ENCODE results near the gene CDT1.

CDT1 gene

DNA sequence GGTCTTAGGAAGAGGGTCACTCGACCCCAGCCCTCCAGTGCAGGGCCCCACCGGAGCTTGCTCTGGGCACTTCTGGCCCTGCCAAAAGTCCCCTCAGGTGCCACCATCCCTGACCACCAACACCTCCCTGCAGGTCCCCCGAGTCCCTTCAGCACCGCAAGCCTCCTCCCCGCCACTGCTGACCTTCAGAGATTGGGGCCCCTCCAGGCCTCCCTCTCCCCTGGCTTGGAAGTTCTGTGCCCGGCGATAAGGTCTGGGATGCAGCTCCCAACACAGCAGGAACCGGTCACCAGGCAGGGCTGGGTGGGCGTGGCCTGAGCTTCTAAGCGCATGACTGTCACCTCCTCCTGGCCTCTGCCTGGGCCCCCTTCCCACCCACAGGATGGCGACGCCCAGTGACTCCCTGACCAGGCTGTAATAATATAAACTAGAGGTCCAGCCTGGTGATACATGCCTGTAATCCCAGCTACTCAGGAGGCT lies 29.7 kb upstream of the CDT1 start:
- no peak overlapping the region for H3K4me3 ChIP-seq (ENCODE audit: low read length)
- DNase-seq (ENCODE audit: low read depth), result no peak
- TF ChIP-seq, protein P1, sequence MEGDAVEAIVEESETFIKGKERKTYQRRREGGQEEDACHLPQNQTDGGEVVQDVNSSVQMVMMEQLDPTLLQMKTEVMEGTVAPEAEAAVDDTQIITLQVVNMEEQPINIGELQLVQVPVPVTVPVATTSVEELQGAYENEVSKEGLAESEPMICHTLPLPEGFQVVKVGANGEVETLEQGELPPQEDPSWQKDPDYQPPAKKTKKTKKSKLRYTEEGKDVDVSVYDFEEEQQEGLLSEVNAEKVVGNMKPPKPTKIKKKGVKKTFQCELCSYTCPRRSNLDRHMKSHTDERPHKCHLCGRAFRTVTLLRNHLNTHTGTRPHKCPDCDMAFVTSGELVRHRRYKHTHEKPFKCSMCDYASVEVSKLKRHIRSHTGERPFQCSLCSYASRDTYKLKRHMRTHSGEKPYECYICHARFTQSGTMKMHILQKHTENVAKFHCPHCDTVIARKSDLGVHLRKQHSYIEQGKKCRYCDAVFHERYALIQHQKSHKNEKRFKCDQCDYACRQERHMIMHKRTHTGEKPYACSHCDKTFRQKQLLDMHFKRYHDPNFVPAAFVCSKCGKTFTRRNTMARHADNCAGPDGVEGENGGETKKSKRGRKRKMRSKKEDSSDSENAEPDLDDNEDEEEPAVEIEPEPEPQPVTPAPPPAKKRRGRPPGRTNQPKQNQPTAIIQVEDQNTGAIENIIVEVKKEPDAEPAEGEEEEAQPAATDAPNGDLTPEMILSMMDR (IDR thresholded peaks at IDR 0.05; ENCODE audit: insufficient read depth, low read depth, low read length, missing control alignments), result no peak

DNA sequence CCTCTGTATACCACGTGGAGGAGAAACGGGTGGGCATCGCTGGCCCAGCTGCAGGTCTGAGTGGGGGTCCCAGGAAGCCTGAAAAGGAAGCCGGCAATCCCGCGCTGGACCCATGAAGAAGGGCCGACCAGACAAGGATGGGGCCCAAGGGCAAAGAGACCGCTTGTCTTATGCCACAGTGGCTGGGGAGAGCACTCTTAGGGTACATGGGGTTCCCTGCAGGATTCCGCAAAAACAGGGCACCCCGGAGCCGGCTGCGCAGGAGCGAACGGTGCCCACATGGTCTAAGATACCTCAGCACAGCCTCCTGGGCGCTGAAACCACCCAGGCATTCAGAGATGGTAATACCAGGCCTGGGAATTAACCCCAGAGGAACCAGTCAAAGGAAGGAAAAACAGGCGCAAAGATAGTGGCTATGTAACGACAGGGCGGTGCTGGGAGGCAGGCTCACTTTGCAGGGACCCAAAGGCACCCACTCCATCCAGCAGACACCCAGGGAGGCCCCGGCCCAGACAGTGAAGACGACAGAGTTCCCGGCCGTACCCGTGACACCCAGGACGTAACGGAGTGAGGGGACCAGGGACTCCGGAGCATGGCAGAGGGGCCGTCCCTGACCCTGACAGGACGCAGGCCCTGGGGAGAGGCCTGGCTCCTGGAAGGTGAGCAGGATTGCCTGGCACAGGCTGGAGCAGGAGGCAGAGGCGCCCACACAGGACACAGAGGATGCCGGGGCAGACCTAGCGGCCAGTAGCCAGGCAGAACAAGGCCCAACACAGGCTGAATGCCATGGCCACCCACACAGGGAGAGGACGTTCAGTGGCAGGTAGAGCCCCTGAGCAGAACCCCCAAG lies 28.8 kb upstream of the CDT1 start:
- DNase-seq (ENCODE audit: low read depth), result no peak
- H3K4me3 ChIP-seq (ENCODE audit: low read length), result no peak overlapping the region
- TF ChIP-seq, protein P1 (IDR thresholded peaks at IDR 0.05; ENCODE audit: insufficient read depth, low read depth, low read length, missing control alignments), result no peak

DNA sequence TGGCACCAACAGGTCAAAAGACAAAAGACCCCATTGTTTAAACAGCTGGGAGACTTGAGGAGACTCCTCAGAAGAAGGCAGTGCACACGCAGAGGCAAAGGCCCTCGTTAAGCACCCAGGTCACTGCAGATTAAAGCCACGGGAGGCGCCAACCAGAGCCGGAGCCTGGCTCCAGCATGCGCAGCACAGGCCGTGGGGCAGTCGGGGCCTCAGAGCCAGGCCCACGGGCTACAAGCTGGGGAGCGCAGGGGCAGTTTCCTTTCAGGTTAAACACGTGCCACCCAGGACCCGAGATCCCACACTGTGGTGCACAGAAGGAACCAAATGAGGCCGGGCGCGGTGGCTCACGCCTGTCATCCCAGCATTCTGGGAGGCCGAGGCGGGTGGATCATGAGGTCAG lies 27.8 kb upstream of the CDT1 start:
- TF ChIP-seq, protein P1 (IDR thresholded peaks at IDR 0.05; ENCODE audit: insufficient read depth, low read depth, low read length, missing control alignments), result no peak
- no peak overlapping the region for H3K4me3 ChIP-seq (ENCODE audit: low read length)
- no peak for DNase-seq (ENCODE audit: low read depth)

DNA sequence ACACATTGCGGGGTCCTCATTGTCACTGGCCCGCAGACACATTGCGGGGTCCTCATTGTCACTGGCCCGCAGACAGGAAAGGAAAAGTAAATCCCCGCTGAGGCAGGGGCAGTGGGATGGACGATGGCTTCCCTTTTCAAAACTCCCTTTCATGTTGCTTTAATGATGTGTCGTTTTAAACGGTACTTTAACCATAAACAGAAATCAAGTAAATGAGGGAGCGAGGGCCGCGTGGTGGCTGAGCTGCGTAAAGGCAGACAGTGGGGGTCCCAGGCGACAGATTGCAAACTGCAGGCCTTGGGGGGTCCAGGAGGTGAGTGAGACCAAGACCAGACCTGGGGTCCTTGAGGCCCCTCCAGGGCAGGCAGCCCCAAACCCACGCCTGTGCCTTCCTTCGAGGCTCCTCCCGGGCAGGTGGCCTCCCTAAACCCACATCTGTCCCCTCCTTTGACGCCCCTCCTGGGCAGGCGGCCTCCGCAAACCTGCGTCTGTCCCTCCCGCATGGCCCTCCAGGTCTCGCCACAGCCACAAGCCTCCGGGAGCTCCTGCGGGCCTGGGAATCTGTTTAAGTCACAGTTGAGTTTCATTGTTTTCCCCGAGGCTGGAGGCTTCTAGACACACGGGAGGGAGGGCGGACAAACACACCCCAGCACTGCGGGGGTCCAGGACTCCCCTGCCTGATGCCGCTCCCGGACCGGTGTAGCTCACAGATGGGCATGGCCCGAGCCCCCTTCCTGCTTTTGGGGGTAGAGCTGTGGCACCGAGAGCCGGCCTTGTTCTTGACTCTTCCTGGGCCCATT lies 25.9 kb upstream of the CDT1 start:
- no peak for DNase-seq (ENCODE audit: low read depth)
- TF ChIP-seq, protein P1 (IDR thresholded peaks at IDR 0.05; ENCODE audit: insufficient read depth, low read depth, low read length, missing control alignments), result no peak
- H3K4me3 ChIP-seq (ENCODE audit: low read length), result no peak overlapping the region

DNA sequence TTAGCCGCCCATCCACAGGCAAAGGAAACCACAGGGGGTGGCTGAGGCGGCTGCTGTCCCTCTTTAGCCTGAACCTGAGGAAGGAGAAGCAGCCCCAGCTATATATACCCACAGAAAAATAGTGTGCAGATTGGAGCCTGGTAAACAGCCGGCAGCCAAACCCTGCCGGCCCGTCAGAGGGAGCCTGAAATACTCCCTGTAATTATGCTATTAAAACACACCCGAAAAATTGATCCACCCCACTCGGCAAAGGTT lies 25.4 kb upstream of the CDT1 start:
- DNase-seq (ENCODE audit: low read depth), result no peak
- TF ChIP-seq, protein P1 (IDR thresholded peaks at IDR 0.05; ENCODE audit: insufficient read depth, low read depth, low read length, missing control alignments), result no peak
- no peak overlapping the region for H3K4me3 ChIP-seq (ENCODE audit: low read length)

DNA sequence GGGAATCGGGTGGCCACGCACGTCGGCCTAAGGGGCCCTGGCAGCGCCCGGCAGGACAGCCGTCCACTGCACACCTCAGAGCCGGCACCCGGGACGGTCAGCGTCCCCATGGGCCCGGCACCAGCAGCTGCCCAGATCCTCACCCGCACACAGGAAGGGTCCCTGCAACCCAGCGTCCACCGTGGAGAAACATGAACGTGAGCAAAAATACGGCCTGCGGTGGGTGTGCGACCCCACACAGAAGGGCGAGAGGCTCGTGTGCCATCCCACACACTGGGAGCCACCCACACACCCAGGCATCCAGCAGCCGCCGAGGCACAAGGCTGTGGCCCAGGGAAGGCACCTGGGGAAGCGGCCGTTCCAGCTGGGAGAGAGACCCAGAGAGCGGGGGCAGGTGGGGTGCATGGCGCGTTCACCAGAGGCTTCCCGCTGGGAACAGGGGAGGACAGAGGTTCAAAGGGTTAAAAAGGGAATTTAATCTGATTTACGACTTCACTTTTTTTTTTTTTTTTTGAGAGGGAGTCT lies 25.0 kb upstream of the CDT1 start:
- no peak overlapping the region for H3K4me3 ChIP-seq (ENCODE audit: low read length)
- TF ChIP-seq, protein P1 (IDR thresholded peaks at IDR 0.05; ENCODE audit: insufficient read depth, low read depth, low read length, missing control alignments), result no peak
- DNase-seq (ENCODE audit: low read depth), result no peak

All from epithelial cell of esophagus (primary cell).